AG09309 (cell line): Measurements from ENCODE around the gene RAB3D.
"Not testable (repeated sequence)": the region's sequence is repeated elsewhere in the genome, so short reads cannot be mapped to it uniquely, and the experiment has no call there.

ENCODE experiments used
- DNase-seq: peaks from one replicate; pipeline ENCODE4 v3.0.0-alpha.2; 2010; ENCODE audit warnings: low read depth
- H3K4me3 ChIP-seq: 2 replicates; pipeline ENCODE4 v1.5.1; 2011; ENCODE audit warnings: mild to moderate bottlenecking, low read depth, low read length, moderate library complexity; ENCODE audit not compliant: control insufficient read depth
- TF ChIP-seq, protein P1 (sequence below): IDR thresholded peaks from 2 replicates; pipeline ENCODE4 v1.5.1; 2011; ENCODE audit warnings: mild to moderate bottlenecking, low read depth, low read length, inconsistent platforms; ENCODE audit not compliant: insufficient read depth, control insufficient read depth; ENCODE audit errors: missing control alignments

RAB3D gene

DNA sequence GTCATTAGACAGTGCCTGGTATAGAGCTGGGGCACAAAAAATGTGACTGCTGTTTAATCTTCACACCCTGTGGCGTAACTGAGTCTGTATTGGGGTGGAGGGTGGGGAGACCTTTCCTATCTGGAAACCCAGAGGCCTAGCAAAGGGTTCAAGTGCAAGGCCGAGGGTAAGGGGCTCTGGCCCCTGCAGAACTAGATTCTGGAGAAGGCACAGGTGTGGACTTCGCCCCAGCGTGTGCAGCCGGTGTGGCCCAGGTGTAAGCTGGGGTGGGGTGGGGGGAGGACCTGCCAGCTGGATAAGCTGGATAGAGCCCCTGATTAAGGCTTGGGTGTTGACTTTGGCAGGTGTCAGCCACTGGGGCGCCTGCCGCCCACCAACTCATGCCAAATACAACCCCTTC lies 1.3 kb downstream of the RAB3D start:
- DNase-seq = no peak
- TF ChIP-seq, protein P1, sequence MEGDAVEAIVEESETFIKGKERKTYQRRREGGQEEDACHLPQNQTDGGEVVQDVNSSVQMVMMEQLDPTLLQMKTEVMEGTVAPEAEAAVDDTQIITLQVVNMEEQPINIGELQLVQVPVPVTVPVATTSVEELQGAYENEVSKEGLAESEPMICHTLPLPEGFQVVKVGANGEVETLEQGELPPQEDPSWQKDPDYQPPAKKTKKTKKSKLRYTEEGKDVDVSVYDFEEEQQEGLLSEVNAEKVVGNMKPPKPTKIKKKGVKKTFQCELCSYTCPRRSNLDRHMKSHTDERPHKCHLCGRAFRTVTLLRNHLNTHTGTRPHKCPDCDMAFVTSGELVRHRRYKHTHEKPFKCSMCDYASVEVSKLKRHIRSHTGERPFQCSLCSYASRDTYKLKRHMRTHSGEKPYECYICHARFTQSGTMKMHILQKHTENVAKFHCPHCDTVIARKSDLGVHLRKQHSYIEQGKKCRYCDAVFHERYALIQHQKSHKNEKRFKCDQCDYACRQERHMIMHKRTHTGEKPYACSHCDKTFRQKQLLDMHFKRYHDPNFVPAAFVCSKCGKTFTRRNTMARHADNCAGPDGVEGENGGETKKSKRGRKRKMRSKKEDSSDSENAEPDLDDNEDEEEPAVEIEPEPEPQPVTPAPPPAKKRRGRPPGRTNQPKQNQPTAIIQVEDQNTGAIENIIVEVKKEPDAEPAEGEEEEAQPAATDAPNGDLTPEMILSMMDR = no peak
- H3K4me3 ChIP-seq = no peak overlapping the region

DNA sequence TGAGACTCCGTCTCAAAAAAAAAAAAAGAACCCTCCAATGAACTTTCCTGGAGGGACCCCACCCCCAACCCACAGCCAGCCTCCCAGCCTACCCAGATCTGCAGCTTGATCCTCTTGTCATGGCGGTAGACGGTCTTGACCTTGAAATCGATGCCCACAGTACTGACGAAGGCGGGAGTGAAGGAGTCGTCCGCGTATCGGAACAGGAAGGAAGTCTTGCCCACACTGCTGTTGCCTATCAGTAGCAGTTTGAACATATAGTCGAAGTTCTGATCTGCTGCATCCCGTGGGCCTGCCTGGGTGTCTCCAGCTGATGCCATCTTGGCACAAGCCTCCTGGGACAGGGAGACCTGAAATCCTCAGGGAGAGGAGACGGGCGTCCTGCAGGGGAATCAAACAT lies 2.4 kb downstream of the RAB3D start:
- H3K4me3 ChIP-seq = no peak overlapping the region
- DNase-seq = no peak
- TF ChIP-seq, protein P1 = no peak

DNA sequence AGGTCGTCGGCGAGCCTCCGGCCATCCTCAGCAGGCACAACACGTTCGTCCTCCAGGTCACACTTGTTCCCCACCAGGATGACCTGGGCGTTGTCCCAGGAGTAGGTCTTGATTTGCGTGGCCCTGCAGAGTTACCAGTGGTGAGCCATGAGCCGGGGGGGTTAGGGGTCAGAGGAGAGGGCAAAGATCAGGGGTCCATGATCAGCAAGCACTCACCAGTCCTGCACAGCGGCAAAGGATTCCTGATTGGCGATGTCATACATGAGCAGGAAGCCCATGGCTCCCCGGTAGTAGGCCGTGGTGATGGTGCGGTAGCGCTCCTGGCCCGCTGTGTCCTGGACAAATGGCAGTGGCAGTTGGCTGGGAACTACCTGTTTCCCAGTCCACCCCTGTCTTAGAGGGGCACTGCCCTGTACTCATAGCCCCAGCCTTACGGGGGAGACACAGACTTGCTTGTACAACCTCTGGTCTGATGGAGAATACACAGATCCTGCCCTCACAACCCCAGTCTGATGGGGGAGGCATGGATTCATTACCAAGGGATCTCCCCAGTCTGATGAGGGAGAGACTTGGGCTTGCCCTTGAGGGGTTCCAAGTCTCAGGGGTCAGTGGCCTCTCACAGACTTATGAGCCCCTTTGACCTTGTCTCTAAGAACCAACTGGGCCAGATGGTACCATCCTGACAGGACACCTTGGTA lies 3.9 kb downstream of the RAB3D start:
- no peak overlapping the region for H3K4me3 ChIP-seq
- no peak for DNase-seq
- TF ChIP-seq, protein P1 = no peak

DNA sequence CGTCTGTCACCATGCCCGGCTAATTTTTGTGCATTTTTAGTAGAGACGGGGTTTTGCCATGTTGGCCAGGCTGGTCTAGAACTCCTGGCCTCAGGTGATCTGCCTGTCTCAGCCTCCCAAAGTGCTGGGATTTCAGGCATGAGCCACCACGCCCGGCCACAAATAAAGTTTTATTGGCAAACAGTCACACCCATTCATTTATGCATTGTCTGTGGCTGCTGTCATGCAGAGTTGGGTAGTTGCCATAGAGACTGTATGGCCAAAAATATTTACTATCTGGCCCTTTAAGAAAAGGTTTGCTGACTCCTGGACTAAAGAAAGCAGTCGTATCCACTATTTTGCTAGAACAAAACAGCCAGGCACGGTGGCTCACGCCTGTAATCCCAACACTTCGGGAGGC lies 5.6 kb downstream of the RAB3D start:
- not testable (repeated sequence) for DNase-seq, H3K4me3 ChIP-seq

DNA sequence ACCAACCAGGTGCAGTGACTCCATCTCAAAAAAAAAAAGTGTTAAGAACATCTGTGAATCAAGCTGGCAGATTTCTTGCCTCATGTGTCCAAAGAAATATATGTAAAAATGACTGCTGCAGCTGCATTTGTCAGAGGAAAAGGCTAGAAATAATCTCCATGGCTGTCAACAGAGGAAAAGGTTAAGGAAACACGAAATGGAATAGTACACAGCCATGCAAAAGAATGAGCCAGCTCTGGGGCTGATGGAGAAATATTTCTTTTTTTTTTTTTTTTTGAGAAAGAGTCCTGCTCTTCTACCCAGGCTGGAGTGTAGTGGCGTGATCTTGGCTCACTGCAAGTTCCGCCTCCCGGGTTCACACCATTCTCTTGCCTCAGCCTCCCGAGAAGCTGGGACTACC lies 6.6 kb downstream of the RAB3D start:
- no peak overlapping the region for H3K4me3 ChIP-seq
- TF ChIP-seq, protein P1 = no peak
- DNase-seq = no peak

DNA sequence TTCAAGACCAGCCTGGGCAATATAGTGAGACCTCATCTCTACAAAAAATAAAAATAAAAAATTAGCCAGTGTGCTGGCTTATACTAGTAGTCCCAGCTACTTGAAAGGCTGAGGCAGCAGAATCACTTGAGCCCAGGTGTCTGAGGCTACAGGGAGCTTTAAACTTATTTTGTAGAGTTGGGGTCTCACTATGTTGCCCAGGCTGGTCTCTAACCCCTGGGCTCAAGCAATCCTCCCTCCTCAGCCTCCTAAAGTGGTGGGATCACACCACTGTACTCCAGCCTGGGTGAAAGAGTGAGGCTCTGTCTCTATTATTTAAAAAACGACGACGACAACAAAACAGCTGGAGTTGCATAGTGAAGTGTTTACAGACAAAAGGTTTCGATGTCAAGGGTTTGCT lies 8.0 kb downstream of the RAB3D start:
- H3K4me3 ChIP-seq = no peak overlapping the region
- no peak for DNase-seq
- TF ChIP-seq, protein P1 = no peak

DNA sequence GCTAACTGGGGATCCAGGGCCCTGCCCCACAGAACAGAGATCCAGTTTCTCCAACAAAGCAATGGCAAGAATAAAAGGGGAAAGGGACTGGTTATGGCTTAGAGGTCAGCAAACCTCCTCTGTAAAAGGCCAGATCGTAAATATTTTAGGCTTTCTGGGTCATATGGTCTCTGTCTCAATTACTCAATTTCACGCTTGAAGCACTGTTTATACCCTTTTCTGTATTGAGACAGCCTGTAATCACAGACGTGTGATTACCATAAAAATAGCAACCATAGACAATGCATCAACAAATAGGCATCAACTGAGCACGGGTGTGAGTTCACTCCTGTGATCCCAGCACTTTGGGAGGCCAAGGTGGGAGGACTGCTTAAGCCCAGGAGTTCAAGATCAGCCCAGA lies 9.3 kb downstream of the RAB3D start:
- no peak overlapping the region for H3K4me3 ChIP-seq
- no peak for DNase-seq
- TF ChIP-seq, protein P1 = no peak
